Inflammatory macrophage treated with lipopolysaccharide for 4 hours (primary cell): ENCODE results near the gene PRKCA.

Source experiments
- DNase-seq: peaks from one replicate; pipeline ENCODE4 v3.0.0-alpha.2; 2020

Gene PRKCA

GRCh38 chr17:66420961-66421371 is 118.6 kb downstream of the PRKCA start:
- DNase-seq: peak; percentile 84

DNA sequence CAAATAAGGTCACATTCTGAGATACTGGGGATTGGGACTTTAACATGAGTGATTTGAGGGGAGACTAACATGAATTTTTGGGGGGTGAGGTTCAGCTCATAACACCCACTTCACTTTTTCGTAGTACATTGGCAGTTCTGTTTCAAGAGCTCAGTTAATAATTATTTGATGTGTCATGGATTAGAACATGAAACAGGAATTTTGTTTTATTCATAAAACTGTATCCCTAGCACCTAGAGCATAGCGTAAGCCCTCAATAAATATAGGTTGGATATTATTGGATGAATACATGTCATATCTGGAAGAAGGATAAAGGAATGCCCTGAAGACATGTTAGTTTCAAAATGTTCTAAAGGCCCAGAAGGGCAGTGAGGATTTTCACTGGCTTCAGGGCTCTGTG is 119.8 kb downstream of the PRKCA start:
- DNase-seq: no peak

GRCh38 chr17:66423056-66423955 is 120.9 kb downstream of the PRKCA start:
- DNase-seq: no peak

DNA sequence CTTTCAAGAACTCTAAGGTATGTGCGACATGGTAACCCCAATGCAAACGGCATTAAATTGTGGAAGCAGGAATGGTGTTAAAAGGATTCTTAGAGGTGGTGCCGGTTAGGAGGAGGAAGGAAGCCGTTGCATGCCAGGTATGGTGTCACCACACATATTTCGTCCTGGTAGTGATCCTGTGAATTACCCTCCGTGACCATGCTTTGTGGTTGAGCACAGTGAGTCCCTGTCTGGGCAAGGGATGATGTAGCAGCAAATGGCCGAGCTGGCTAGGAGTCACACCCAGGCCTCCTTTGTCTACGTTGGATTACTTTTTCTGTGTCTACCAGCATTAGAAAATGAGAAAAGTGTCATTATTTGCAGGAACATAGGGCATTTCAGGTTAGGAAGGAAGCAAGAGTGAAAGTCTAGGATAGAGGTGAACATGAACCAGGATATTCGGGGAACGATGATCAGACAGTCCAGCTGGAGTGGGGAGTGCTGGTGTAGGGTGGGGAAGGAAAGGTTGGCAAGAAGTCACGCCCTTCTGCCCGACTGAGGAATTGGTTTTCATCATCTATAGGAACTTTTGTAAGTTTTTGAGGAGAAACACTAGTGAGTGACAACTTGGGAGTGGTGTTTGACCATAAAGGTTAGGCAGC is 123.5 kb downstream of the PRKCA start:
- DNase-seq: no peak

- peak; percentile 30 for DNase-seq
Measured at GRCh38 chr17:66426397-66427033, 124.1 kb downstream of the PRKCA start.

GRCh38 chr17:66427134-66427533 is 124.7 kb downstream of the PRKCA start:
- no peak for DNase-seq

DNA sequence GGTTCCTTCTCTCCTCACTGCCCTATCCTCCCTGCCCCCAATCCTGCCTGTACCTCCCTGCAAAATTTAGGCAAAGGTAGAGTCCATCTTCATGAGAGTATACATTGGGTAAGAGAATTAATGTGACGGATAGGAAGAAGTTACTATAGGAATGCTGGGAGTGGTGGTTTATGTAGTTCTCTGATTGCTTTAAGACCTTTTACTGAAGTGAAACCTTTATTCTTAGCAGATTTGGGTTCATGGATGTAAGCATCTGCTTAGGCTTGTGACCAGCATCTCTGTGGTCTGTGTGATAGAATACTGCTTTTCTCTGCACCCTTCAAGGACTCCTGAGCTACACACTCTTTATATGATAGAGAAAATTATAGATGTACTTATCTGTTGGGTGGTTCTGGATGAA is 127.3 kb downstream of the PRKCA start:
- peak; percentile 67 for DNase-seq

DNA sequence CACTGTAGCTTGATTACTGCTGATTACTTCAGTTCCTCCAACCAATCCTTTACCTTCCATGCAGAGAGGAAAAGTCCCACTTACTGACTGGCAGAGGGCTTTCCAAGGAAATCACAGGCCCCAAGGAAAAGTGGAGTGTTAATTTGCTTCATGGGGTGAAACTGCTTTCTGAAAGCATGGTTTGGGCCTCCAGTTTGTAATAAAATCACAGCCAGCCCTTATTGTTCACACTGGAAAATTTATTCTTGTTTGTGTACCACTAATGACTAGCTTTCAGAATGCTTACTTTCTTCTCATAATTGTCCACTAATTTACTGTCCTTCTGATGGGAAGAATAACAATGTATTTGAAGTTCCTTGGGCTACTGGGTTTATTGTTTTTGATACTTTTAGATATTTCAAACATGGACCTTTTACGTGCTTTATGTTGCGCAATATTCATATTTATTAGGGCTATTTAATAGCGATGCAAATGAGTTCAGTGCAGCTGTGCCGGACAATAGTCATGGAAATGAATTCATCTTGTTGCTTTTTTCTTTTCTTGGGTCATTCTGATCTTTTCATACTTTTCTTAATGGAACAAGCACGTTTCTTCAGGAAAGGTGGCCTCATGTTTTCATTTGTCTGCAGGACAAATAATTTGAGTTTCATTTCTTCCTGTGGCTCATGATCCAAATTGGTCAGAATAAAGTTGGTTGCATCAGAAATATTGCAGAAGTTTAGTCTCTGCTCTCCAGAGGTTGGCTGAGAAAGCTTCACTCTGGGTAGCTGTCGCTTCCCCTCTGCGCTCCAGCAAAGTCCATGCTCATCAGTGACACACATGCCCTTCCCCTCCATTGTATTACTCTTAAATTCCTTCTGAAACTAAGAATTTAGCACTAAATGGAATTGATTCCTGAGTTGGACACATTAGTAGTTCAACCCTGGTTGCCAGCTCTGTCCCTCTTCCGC is 128.7 kb downstream of the PRKCA start:
- peak; percentile 96 for DNase-seq

GRCh38 chr17:66431910-66432309 is 129.5 kb downstream of the PRKCA start:
- peak; percentile 53 for DNase-seq

- peak; percentile 44 for DNase-seq
Measured at GRCh38 chr17:66432411-66432957, 130.1 kb downstream of the PRKCA start.

DNA sequence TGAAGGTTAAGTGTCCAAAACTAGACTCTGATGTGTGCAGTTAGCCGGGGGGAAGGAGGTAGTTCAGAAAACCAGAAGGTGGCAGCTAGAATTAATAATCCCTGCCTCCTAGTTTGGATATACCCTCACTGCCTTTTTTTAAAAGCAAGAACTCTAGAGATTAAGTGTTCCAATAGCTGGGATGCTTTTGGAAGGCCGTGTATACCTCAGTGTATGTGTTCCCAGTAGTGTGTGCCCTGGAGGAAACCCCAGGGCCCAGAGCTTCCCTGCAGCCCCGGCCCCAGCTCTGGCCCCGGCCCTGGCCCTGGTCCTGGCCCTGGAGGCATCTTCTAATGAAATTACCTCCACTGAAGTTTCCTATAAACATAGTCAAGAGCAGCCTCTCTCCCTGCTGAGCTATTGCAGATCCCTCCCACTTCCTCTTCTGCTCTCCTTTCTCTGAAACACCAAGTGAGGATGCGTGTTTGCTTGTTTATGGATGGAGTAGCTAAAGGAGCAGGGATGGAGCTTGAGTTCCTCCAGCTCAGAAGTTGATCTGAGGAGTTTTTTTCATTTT is 130.7 kb downstream of the PRKCA start:
- DNase-seq: peak; percentile 48

DNA sequence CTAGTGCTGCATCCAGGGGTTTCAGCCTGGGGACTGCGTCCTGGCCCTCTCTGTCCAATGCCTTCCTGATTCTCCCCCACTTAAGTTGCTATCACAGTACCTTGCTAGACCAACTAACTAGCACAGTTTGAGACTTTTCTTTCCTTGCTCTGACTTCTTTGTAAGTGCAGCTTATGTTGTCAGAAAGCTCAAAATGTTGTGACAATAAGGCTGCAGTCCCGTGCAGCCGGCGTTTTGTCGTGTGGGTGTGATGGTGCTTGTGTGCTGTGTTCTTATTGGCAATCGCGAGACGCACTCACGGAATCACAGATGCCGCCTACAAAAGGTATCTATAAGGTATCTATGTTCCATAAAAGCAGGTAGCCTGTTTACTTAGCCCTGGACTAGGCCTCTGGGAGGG is 132.8 kb downstream of the PRKCA start:
- no peak for DNase-seq

- DNase-seq: no peak
Measured at GRCh38 chr17:66436631-66437030, 134.2 kb downstream of the PRKCA start.

- no peak for DNase-seq
Measured at GRCh38 chr17:66437476-66438026, 135.1 kb downstream of the PRKCA start.

DNA sequence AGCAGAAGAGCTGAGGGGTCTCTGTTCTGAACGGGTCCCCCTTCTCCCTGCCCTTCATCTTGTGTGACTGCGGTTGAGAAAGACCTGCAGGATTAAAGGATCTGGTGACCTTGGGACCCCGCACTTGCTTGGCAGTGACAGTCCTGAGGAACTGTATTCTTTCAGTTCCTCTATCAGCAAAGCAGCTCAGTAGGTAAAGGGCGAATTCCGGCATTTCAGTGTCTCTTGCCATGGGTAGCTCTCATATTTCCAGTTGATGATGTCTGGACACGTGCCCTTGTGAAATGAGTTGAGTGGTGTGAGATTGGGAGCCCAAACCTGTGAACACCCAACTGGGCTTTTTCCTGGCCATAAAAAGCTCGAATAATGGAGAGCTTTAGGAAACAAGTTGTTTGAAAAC is 135.7 kb downstream of the PRKCA start:
- DNase-seq: peak; percentile 73

- DNase-seq: peak; percentile 69
Measured at GRCh38 chr17:66441101-66441661, 138.8 kb downstream of the PRKCA start.

GRCh38 chr17:66443166-66443565 is 140.8 kb downstream of the PRKCA start:
- no peak for DNase-seq

DNA sequence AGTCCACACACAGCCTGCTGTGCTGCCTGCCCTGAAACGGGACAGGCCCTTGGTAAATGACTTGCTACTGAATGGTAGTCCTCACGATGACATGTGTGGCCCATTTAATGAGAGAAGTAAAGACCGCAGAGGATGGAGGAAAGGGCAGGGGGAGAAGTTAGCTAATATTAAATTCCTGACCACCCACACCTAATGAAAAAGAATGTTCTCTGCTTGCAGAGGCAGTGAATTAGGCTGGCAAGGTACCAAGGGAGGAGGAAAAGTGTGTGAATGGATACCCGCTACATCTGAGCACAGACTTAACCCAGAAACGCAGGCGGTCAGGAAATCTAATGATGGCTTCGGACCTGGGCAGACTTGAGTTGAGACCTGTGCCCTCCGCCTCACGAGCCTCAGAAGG is 141.2 kb downstream of the PRKCA start:
- no peak for DNase-seq

GRCh38 chr17:66444031-66444430 is 141.6 kb downstream of the PRKCA start:
- no peak for DNase-seq

- DNase-seq: no peak
Measured at GRCh38 chr17:66445229-66445628, 142.8 kb downstream of the PRKCA start.

GRCh38 chr17:66446419-66446818 is 144.0 kb downstream of the PRKCA start:
- no peak for DNase-seq
